ENCODE data around the gene ME3.
"Not testable (repeated sequence)": the region's sequence is repeated elsewhere in the genome, so short reads cannot be mapped to it uniquely, and the experiment has no call there.

Gene ME3

DNA sequence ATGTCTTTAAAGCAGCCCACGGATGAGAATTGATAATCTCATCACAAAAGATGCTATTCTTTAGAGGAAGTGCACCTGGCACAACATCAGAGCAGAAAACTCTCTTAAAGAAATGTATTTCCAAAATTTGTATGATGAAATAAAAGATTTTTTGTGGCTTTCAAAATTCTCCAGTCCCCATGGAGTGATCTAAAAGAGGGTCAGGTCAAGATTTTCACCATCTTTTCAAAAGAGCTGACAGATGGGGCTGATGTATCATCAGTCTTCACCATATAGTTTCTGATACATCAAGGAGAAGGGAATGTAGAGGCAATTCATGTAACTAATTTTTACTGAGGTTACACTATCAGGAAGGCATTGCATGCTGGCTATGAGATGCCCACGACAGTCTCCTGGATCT lies 11.7 kb downstream of the ME3 start:
- no peak for DNase-seq

DNA sequence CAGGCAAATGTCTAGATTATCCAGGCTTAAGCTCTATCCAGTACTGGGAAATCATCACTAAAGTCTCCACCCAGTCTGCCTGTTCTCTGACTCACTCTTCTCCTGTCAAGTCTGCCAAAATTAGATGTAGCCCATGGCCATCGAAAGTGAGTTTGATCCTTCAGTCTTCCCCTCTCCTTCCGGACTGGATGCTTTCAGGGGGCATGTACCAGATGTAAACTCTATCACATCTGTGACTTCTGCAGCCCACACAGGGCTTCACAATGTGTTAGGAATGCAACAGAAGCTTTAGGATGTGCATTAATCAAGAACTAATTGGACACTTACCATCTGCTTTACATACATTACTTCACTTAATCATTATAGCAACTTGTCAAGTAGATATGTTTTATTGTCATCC lies 12.3 kb downstream of the ME3 start:
- no peak for DNase-seq

DNA sequence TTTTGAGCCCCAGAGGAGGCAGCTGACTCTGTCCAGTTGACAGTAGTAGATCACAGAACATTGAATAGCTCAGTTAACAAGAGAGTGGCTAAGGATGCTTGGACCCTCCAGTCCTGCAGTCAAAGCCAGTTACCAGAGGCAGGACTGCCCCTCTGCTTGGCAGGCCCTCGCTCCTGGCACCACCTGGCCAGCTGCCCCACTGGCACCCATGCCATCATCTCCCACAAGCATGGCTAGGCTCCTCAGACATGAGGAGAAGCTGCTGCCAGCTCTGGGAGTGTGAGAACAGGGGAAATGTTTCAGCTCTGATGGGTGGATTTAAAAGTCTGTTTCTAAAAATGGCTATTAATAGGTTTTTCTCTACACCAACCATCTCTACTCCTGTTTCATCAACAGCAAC lies 13.9 kb downstream of the ME3 start:
- no peak for DNase-seq

DNA sequence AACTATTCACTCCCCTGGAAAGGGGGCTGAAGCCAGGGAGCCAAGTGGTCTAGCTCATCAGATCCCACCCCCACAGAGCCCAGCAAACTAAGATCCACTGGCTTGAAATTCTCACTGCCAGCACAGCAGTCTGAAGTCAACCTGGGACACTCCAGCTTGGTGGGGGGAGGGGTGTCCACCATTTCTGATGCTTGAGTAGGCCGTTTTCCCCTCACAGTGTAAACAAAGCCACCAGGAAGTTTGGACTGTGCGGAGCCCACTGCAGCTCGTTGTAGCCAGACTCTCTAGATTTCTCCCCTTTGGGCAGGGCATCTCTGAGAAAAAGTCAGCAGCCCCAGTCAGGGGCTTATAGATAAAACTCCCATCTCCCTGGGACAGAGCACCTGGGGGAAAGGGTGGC lies 27.2 kb downstream of the ME3 start:
- DNase-seq: not testable (repeated sequence)

DNA sequence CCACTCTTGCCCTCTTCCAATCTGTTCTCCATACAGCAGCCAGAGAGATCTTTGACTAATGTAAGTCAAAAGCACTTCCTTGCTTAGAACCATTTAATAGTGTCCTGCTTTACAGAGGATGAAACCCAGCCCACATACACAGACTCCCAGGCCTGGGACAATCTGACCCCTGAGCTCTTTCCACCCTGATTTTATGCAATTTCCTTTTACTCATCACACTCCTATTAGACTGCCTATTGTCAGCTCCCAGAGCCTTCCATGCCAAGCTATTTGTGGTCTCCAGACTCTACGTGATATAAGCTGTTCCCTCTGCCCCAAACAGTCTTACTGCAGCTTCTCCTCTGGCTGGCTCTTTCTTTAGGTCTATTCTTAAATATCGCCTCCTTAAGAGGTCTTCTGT lies 28.1 kb downstream of the ME3 start:
- no peak for DNase-seq

DNA sequence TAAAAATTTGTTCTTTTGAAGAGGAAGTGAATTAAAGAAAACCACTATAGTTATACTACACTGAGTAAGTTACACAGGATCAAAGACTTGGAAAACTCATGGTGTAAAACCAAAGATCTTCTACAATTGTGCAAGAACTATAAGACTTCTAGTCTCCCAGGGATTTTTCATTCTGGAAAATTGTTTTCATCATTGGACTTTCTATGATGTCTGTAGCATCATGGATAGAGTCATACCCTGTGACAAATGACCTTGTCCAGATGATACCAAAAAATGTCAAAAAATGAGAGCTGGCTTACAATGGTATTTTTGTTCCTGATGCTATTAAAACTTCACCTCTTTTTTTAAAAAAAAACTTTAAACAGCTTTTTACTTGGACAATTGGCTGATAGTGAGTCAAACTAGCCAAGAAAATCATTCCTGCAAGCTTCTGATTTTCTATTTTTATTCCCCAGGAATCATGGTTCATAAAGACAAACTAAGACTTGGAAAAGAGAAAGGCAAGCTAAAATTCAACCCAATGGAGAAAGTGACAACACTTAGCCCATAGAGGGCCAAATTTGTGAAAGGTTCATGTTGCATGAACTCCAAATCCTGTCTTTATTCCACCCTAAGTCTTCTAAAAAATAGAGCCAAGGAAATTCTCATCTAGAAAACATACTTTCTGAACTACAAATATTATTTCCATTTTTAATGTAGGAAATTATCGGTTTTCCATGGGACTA lies 30.7 kb downstream of the ME3 start:
- no peak for DNase-seq

DNA sequence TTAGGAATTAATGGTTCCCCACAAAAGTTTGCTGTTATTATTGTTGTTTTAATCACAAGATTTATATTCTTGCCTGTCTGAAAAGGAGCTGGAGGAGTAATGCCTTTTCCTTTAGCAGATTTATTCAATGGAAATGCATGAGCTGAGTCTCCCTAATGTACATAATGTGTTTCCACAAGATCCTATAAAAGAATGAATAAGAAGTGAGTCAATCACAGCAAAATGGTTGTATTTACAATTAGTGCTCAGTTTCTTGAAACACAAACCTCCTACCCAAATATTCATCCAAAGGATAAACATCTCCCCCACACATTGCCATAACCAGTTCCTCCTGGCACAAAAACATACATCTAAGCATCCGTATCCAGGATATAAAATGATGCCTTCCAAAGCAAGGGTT lies 33.3 kb downstream of the ME3 start:
- DNase-seq: no peak

DNA sequence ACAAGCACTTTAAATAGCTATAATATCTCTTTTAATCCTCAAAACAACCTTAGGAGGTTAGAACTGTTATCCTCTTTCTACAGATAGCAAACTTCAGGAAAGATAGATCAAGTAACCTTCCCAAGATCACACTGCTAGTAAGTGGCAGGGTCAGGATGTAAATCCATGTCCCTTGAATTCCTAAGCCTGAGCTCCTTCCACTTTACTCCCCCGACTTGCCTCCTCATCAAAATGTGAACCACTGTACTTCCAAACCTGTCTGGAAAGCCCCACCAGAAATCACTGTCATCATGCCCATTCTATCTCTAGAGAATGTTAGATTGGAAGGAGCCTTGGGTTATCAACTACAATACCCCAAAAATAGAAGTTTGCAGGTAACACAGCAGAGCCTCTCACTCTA lies 33.7 kb downstream of the ME3 start:
- DNase-seq: no peak

DNA sequence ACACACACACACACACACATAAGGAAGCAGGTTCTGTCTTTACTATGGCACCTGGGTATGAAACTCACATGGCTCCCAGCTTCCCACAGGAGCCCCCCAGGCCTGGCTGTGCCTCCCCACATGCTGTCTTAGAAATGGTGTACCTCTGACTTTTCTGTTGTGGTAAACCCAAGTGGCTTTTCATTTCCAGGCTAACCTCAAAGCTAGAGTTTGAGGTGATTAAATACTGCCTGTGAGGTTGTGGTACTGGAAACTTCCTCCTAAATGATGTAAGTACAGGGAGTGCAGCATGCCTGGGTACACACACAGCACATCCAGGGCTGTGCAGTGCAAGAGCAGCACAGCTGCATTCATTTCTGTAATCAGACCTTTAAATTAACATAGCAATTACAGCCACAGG lies 34.4 kb downstream of the ME3 start:
- peak in 1 of 2 donors; percentile 14 for DNase-seq

DNA sequence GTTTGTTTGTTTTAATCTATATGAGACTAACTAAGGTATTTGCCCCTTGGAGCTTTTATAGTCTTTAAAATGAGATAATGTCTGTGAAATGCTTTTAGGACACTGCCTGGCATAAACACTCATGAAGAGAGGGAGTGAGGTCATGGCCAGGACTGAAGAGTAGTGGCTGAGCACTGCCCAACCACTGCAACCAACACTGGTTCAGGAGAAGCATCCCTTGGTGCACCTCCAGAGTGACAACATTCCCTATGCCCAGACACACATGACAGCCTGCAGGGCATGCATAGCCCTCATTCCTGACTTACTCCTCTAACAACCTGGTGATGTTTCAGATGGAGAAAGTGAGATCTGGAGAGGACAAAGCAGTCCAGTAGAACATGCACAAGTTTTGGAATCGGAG lies 36.1 kb downstream of the ME3 start:
- no peak for DNase-seq

DNA sequence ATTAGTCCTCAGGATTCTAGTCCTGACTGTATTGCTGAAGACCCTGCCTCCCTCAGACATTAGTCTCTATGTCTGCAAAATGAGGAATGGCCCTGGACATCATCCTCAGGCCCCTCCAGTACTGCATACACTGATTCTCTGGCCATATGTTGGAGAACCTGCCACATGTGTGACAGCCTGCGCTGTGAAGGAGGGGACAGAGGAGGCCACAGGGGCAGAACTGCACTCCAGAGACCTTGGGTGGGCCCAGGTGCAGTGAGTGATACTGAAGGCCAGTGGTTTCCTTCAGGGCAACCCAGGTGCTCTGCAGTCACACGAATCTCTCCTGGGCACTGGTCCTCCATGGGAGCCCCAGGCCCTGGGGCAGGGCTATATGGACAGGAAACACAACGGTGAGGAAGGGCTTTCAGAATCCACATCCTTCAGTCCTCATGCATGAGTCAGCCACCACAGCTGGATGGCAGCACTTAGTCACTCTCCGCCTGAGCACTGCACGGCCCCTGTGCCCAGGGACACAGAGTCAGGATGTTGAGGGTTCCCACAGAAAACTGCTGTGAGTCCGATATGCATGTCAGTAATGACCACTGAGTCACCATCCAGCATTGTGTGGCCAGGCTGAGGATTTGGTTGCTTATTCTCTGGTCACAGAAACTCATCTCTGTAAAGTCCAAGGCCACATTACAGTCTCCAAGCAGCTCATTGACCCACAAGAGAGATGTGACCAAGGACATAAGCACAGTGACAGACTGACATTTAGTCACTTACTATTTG lies 39.7 kb downstream of the ME3 start:
- peak; percentile 20 to 62 for DNase-seq

DNA sequence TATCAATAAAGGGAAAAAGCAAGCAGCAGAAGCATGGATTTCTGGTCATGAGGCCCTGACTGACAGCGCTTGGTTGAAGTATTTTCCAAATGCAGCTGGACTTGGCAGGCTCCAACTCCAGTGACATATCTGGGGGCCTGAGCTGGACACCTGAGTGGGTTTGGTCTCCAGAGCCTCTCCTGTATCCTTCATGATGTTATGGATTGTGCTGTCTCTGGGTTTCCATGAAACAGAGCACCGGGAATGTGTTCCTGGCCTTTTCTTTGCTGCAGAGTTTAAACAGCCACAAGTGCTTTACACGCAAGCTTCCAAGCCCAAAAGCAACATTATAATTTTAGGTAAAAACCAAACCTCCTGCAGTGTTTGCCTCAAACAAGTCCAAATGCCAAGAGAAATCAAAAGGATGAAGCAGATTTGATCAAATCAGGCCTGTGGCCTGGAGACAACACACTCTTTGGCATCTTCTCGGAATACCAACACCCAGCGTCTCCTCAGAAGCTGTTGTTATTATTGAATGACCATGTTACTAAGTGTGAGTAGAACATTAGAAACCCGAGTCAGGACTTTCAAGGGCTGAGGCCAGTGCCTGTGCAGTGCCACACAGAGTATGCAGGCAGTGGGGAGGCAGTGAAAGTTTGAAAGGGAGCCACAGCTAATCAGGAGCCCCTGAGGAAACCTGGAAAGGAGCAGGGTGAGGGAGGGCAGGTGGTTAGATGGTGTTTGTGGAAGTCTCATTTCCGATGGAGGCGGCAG lies 42.0 kb downstream of the ME3 start:
- DNase-seq: no peak

DNA sequence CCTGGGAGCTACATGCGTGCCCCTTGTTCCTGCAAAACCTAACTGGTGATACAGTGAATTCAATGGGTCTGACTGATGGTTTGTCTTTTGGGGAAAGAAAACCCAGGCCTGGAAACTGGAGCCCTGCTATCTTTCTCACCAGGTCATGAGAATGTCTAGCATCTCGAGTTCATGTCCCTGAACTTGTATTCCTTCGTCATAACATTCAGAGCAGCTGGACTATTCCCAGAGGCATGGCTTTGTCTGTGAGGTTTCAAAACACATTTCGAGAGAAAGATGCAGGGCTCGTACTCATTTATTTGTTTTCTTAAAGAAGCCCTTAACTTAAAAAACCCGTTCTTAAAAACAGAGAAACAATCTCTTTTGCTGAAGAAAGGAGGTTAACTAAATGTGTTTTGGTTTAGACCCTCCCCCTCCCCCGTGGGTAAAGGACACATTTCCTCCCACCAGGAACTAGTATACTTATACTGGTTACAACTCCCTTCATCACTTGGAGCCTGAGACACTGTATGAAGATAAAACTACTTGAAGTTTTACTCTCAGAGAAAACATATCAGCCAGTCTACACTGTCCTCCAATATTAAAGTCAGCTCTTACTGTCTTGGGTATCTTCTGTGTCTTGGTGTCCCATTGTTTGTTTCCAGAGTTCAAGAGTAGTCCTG lies 43.2 kb downstream of the ME3 start:
- no peak for DNase-seq

DNA sequence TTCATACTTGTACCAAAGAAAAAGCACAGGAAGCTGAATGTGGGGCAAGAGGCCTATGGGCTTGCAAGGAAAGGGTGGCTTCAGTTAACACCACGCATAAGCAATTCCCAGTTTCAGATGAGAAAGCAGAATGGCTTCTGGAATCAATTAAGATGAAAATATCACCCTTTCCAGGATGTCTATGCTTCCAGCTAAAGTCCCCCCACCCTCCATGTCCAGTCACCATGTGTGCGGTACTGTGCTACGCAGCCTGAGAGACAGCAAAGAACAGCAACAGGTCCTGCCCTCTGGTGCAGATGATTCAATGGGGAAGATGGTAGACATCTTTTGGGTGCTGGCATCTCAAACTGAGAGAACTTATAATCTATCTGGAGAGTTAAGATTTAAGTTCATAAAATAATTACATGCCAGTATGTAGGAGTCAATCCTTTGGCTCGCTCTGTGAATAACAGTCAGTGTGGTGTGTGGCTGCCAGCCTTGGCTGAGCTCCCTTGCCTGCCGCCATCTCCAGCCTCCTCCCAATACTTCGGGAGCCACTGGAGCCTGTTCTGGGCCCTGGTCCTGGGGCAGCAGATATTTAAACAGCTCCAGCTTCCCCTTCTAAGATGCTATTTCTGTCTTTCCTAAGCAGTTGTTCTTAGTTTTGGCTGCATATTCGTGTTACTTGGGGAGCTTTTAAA lies 44.5 kb downstream of the ME3 start:
- DNase-seq: no peak

DNA sequence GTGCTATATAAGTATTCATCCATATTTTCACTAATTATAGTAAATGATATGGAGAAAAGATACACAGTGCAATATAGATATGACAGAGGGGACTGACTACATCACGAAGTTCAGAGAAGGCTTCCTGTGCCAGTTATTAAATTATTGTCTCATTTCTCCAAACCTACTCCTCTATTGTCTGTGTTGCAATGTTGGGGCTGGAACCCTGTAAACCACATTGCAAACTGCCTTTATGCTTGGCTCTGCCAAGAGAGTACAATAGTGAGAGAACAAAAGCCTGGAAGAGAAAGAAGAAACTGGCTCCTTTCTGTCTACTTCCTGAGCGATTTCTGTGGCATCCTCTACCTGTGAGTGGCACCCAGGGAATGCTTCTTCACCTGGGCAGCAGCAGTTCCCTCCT lies 46.4 kb downstream of the ME3 start:
- no peak for DNase-seq

DNA sequence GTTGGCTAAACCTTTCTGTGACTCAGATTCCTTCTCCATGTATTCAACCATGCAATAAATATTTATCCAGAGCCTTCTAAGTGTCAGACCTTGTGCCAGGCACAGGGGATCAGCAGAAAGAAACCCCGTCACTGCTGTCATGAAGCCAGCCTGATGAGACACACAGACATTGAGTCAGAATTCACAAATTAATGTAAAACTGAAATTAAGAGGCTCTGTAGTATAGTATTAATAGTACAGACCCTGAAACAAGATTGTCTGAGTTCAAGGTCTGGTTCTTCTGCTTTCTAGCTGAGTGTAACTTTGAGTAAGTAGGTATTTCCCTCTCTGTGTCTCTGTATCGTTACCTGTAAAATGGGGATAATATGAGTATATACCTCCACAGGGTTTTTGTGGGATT lies 46.9 kb downstream of the ME3 start:
- no peak for DNase-seq

DNA sequence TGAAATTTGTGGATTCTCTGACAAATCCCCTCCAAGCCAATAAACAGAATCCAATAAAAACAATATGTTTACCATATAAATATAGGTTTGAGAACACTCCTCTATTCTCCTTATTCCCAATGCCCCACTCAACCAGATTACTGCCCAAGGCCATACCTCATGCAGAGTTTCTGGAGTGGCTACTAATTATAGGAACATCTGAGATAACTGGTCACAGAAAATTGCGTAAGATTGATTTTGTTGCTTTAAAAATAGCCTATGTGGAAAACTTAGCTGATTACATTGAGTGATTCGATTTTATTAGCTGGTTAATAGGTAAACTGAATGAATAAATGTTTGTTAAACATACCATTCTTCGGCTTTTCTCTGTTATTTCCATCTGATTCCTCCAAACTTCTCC lies 48.0 kb downstream of the ME3 start:
- no peak for DNase-seq

DNA sequence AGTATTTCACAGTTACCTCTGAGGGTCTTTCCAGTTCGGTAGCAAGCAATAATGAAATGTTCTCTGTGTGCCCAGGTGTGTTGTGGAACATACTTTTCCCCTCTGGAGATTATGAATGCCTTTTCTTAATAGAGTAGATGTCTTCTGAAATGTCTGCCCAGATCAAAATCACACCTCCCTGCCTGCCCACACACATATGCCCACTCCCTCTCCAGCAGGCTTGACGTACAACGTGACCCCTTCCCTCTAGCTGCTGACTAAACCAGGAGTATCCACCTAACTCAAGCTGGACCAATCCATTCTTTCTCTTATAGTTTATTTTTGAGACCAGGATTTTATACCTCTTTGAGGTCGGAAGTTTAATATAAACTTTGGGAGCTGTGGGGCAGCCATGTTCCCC lies 48.7 kb downstream of the ME3 start:
- no peak for DNase-seq

DNA sequence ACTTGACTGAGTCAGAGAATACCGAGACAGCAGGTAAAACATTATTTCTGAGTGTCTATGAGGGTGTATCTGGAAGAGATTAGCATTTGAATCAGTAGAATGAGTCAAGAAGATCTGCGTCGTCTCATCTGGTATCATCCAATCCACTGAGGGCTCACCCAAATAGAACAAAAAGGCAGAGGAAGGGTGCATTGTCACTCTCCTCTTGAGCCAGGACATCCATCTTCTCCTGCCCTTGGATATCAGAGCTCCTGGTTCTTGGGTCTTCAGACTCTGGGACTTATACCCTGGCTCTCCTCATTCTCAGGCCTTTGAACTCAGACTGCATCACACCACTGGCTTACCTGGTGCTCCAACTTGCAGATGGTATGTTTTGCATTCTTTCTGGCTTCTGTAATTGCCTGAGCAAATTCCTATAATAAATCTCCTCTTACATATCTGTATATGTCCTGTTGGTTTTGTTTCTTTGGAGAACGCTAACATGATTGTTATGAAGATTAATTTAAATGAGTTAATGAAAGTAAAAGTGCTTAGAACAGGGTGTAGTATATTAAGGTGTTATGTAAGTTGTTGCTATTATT lies 49.3 kb downstream of the ME3 start:
- DNase-seq: no peak

DNA sequence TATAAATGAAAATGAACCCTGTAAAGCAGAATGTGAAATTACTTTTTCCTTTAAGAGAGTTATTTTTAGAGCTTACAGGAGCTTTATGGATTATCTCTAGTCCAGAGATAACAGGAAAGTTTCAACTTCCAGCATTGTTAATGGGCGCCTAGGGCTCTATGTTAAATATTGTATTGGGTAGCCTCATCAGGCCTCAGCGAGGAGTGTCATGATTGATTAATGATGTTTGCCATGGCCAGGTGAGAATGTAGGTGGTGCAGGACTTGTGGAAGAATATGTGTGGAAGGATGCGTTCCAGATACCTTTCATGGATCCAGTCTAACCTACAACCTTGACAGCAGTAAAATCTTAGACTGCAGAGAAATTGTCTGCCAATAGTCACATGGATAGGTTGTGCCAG lies 50.6 kb downstream of the ME3 start:
- DNase-seq: no peak

DNA sequence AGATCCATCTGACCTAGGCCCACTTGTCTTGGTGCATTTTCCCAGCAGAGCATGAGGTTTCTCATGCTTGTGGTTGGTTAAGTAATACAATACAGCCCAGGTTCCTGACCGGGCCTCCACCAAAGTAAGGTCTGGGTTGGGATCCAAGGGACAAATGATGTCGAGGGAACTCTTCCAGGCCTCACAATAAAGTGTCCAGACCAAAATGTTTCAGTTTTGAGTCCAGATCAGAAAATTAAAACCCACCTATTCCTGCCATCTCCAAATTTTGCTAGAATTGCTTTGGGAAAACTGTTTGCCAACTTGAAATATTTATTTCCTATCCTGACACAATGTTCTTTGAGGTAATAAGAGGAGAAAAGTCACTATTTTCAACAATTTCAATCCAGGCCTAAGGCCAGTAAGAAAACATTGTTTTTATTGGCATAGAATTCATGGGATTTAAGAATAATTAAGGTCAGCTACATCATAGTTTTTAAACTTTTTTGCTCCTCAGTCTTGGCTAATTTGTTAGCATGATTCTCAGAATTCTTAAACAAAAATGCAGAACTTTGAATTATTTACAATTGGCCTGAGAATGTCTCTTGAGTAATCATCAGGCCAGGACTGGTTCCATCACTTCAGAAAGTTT lies 51.4 kb downstream of the ME3 start:
- DNase-seq: no peak

DNA sequence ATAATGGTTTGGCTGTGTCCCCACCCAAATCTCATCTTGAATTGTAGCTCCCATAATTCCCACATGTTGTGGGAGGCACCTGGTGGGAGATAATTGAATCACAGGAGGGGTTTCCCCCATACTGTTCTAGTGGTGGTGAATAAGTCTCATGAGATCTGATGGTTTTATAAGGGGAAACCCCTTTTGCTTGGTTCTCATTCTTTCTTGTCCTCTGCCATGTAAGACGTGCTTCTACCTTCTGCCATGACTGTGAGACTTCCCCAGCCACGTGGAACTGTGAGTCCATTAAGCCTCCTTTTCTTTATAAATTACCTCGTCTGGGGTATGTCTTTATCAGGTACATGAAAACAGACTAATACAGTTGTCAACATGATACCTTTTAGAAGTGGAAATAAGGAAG lies 53.0 kb downstream of the ME3 start:
- DNase-seq: not testable (repeated sequence)

All from stimulated activated CD4-positive, alpha-beta T cell treated with anti-CD3 and anti-CD28 coated beads, Interleukin-2, amount 100 ng/mL, for 24 hours (primary cell).